ENCODE data around the gene GSTCD. TPM values are rescaled to one million over a fixed set of nuclear protein-coding genes. Genes with fewer than 3 reads are reported as not detected.
A peak's percentile ranks its signal among the peaks of the same experiment; 100 is the strongest.
"Not testable (repeated sequence)": the region's sequence is repeated elsewhere in the genome, so short reads cannot be mapped to it uniquely, and the experiment has no call there.

The GSTCD gene
- total RNA-seq, 1 donor from 2014 or later, result 17.9 TPM

- no peak for TF ChIP-seq CTCF (IDR thresholded peaks at IDR 0.05; ENCODE audit: insufficient read depth, low read length, poor library complexity, severe bottlenecking)
- Histone ChIP-seq H3K4me3 (ENCODE audit: low read depth, low read length) (no peak overlapping the region), H3K27me3 (ENCODE audit: control insufficient read depth, insufficient read depth, low read length) (no peaks in the 10 kb centered on the region), H3K36me3 (ENCODE audit: control insufficient read depth, insufficient read depth, low read length) (no peaks in the 10 kb centered on the region)
- no peak for DNase-seq (ENCODE audit: low read depth)
Observed at GRCh38 chr4:105843941-105844340, 135.4 kb downstream of the GSTCD start.

GRCh38 chr4:105845559-105845958 is 137.0 kb downstream of the GSTCD start:
- Histone ChIP-seq H3K36me3 (ENCODE audit: control insufficient read depth, insufficient read depth, low read length) (no peaks in the 10 kb centered on the region), H3K27me3 (ENCODE audit: control insufficient read depth, insufficient read depth, low read length) (no peaks in the 10 kb centered on the region), H3K4me3 (ENCODE audit: low read depth, low read length) (no peak overlapping the region)
- DNase-seq (ENCODE audit: low read depth), result no peak
- TF ChIP-seq CTCF (IDR thresholded peaks at IDR 0.05; ENCODE audit: insufficient read depth, low read length, poor library complexity, severe bottlenecking), result no peak

- DNase-seq (ENCODE audit: low read depth); H3K27me3 ChIP-seq (ENCODE audit: control insufficient read depth, insufficient read depth, low read length); H3K4me3 ChIP-seq (ENCODE audit: low read depth, low read length); H3K36me3 ChIP-seq (ENCODE audit: control insufficient read depth, insufficient read depth, low read length): not testable (repeated sequence)
Observed at GRCh38 chr4:105848359-105848758, 139.8 kb downstream of the GSTCD start.

GRCh38 chr4:105851196-105851595 is 142.6 kb downstream of the GSTCD start:
- Histone ChIP-seq H3K27me3 (ENCODE audit: control insufficient read depth, insufficient read depth, low read length) (no peaks in the 10 kb centered on the region), H3K4me3 (ENCODE audit: low read depth, low read length) (no peak overlapping the region), H3K36me3 (ENCODE audit: control insufficient read depth, insufficient read depth, low read length) (no peaks in the 10 kb centered on the region)
- TF ChIP-seq CTCF (IDR thresholded peaks at IDR 0.05; ENCODE audit: insufficient read depth, low read length, poor library complexity, severe bottlenecking), result no peak
- DNase-seq (ENCODE audit: low read depth), result no peak

GRCh38 chr4:105852230-105852629 is 143.6 kb downstream of the GSTCD start:
- H3K4me3 ChIP-seq (ENCODE audit: low read depth, low read length); H3K36me3 ChIP-seq (ENCODE audit: control insufficient read depth, insufficient read depth, low read length); H3K27me3 ChIP-seq (ENCODE audit: control insufficient read depth, insufficient read depth, low read length); DNase-seq (ENCODE audit: low read depth): not testable (repeated sequence)

- no peak overlapping the region for H3K4me3 ChIP-seq (ENCODE audit: low read depth, low read length)
- no peaks in the 10 kb centered on the region for H3K27me3 ChIP-seq (ENCODE audit: control insufficient read depth, insufficient read depth, low read length)
- no peak for DNase-seq (ENCODE audit: low read depth)
- no peaks in the 10 kb centered on the region for H3K36me3 ChIP-seq (ENCODE audit: control insufficient read depth, insufficient read depth, low read length)
- TF ChIP-seq CTCF (IDR thresholded peaks at IDR 0.05; ENCODE audit: insufficient read depth, low read length, poor library complexity, severe bottlenecking), result no peak
Observed at GRCh38 chr4:105858466-105859040, 150.0 kb downstream of the GSTCD start.

- no peak overlapping the region for H3K4me3 ChIP-seq (ENCODE audit: low read depth, low read length)
- H3K27me3 ChIP-seq (ENCODE audit: control insufficient read depth, insufficient read depth, low read length), result no peaks in the 10 kb centered on the region
- H3K36me3 ChIP-seq (ENCODE audit: control insufficient read depth, insufficient read depth, low read length), result no peaks in the 10 kb centered on the region
- DNase-seq (ENCODE audit: low read depth), result peak; percentile 4
- TF ChIP-seq CTCF (IDR thresholded peaks at IDR 0.05; ENCODE audit: insufficient read depth, low read length, poor library complexity, severe bottlenecking), result no peak
Observed at GRCh38 chr4:105859233-105859632, 150.6 kb downstream of the GSTCD start.
